22Rv1 (cell line): ENCODE results near the gene ADCY9.

Experiments used
- CTCF ChIP-seq: fragments of 450-650 bp; IDR thresholded peaks from 2 replicates; pipeline ENCODE4 v1.5.1; 2017; ENCODE audit warnings: mild to moderate bottlenecking
- ZFX ChIP-seq: fragments of 450-650 bp; IDR thresholded peaks from 2 replicates; pipeline ENCODE4 v1.6.1; 2017; ENCODE audit warnings: antibody characterized with exemption, borderline replicate concordance

DNA sequence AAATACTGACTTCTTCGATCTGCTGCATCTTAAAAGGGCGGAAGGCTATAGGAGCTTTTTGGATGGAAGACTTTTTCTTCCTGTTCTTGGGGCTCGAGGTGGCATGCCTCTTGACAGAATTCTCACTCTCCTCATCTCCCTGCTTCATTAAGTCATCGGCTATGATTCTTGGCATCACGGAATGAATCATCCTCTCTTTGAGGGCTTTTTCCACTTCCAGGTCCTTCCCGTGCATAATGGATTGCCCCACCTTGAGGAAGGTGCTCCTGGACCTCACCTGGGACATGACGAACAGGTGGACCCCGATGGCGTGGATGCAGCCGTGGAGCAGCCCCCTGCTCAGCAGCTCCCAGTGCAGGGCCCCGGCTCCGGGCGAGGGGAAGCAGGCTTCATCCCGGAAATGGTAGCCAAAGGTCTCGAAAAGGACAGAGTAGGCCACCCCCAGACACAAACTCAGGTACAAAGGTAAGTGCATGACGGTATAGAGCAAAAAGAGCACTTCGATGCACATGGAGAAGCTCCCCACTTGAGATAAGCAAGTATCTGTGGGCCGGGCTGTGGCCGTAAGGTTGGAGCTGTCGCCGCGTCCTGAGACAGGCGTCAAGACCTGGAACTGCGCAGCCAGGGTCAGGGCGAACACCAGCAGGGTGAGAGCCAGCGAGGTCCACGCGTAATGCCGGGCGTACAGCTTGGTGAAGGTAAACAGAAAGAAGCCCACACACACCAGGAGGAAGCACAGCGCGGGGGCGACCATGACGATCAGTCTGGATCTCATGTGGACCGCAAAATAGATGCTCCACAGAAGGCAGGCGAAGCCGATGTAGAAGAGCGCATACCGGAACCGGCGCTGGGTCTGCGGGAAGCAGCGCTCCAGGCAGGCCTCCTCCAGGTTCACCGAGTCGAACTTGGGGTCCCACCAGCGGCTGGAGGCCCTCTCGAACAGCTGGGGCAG lies 1.7 kb downstream of the ADCY9 start:
- TF ChIP-seq CTCF (no peak), ZFX (no peak)
